DMS 273 (cell line): ENCODE data around the gene STMN3.
"Not testable (repeated sequence)": the region's sequence is repeated elsewhere in the genome, so short reads cannot be mapped to it uniquely, and the experiment has no call there.

ENCODE experiments used
- DNase-seq: peaks from one replicate; lab custom pipeline; 2025; ENCODE audit not compliant: unreplicated experiment; lab: John Stamatoyannopoulos, UW

STMN3 gene

GRCh38 chr20:63657937-63658748 lies 4.9 kb upstream of the STMN3 start, which contains the start of gene RTEL1:
Gene RTEL1 (plus strand): TSS chr20:63658312. CDS start chr20:63659403, 1,091 bp downstream.
- DNase-seq: peak; percentile 96

- DNase-seq: peak; percentile 74
Observed at GRCh38 chr20:63657260-63657936, 4.2 kb upstream of the STMN3 start.

DNA sequence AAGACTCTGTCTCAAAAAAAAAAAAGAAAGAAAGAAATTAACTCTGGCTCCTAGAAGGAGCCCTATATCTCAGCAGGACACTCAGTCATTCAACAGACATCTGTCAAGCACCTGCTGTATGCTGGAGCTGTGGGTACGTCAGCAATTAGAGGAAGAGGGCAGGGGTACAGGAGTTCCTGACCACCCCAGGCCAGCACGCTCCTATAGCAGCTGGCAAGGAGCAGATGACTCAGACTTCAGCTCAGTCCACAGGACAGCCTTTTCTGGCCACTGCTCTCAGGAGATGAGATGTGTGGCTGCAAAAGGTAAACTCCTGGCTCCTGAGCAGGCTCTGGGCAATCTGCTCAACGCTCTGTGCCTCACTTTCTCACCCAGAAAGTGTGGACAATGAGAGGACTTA lies 3.2 kb upstream of the STMN3 start:
- no peak for DNase-seq

GRCh38 chr20:63655249-63655648 lies 2.0 kb upstream of the STMN3 start:
- DNase-seq: no peak

- no peak for DNase-seq
Observed at GRCh38 chr20:63653974-63654668, 897 bp upstream of the STMN3 start.

DNA sequence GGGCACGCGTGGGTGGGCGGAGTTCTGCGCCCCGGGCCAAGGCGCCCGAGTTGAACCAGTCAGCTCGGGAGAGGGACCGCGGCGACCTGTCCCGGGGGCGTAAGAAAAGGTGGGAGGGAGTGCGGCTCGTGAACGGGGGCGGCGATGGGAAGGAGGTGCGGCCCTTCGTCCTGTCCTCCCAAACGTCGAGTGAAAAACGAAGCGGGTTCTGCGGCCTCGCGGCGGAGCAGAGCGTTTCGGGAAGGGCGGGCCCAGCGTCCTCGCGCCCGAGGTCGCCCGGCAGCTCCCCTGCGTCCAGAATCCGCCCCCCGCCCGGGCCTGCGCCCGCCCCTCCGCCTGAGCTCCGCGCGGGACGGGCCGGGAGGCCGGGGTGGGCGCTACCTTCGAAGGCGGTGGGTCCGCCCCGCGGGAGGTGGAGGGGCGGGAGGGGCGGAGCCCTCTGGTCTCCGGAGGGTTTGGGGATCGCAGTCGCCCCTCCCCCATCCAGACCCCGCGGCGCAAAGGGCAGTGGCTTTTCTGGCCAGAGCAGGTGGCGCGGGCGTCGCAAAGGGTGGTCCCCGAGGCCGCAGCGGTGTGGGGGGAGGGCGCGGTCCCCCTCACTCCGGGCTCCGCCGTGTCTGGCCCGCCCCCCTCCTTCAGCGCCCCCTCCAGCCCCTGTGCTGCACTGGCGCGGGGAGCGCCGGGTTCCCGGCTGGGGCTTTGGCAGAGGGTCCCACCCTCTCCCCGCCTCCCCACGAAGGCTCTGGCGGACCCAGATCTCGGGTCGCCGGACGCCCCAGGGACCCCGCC lies 838 bp downstream of the STMN3 start:
- DNase-seq: peak; percentile 70

- no peak for DNase-seq
Observed at GRCh38 chr20:63651942-63652191, 1.4 kb downstream of the STMN3 start.

DNA sequence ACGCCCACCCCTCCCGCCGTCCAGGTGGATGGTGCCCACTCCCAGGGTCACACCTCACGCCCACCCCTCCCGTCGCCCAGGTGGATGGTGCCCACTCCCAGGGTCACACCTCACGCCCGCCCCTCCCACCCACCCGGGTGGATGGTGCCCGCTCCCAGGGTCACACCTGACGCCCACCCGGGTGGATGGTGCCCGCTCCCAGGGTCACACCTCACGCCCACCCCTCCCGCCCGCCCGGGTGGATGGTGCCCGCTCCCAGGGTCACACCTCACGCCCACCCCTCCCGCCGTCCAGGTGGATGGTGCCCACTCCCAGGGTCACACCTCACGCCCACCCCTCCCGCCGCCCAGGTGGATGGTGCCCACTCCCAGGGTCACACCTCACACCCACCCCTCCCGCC lies 2.7 kb downstream of the STMN3 start:
- not testable (repeated sequence) for DNase-seq

GRCh38 chr20:63648895-63649589 lies 4.2 kb downstream of the STMN3 start:
- no peak for DNase-seq

DNA sequence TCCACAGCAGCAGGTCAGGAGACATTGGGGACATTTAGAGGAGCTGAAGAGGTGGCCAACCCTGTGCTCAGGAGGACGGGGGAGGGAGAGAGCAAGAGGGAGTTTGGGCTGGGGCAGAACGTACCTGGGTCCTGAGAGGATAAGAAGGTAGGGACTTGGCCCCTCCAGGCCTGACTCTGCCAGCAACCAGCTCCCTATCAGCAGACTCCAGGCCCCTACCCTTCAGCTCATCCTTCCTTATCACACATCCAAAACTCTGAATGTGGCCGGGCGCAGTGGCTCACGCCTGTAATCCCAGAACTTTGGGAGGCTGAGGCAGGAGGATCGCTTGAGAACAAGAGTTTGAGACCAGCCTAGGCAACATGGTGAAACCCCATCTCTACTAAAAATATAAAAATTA lies 5.0 kb downstream of the STMN3 start:
- DNase-seq: no peak

- no peak for DNase-seq
Observed at GRCh38 chr20:63645218-63645617, 8.0 kb downstream of the STMN3 start.

DNA sequence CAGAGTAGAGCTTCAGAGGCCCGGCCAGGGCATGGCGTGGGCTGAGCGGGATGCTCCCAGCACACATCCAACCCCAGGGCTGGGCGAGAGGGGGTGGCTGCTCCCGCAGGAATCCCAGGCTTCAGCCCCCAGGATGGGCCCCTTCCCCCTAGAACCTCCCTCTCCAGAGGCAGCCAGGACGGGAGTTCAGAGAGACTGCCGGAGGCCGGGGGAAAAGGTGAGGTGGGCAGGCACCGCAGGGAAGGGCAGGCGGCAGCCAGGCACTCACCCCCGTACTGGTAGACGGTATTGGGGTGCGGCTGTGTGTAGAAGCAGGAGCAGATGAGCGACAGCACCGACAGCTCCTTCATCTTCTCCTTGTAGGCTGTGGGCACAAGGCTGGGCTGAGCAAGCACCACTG lies 9.3 kb downstream of the STMN3 start:
- DNase-seq: no peak

GRCh38 chr20:63643499-63643898 lies 9.7 kb downstream of the STMN3 start:
- DNase-seq: no peak

GRCh38 chr20:63642527-63643247 lies 10.5 kb downstream of the STMN3 start:
- DNase-seq: peak; percentile 55

DNA sequence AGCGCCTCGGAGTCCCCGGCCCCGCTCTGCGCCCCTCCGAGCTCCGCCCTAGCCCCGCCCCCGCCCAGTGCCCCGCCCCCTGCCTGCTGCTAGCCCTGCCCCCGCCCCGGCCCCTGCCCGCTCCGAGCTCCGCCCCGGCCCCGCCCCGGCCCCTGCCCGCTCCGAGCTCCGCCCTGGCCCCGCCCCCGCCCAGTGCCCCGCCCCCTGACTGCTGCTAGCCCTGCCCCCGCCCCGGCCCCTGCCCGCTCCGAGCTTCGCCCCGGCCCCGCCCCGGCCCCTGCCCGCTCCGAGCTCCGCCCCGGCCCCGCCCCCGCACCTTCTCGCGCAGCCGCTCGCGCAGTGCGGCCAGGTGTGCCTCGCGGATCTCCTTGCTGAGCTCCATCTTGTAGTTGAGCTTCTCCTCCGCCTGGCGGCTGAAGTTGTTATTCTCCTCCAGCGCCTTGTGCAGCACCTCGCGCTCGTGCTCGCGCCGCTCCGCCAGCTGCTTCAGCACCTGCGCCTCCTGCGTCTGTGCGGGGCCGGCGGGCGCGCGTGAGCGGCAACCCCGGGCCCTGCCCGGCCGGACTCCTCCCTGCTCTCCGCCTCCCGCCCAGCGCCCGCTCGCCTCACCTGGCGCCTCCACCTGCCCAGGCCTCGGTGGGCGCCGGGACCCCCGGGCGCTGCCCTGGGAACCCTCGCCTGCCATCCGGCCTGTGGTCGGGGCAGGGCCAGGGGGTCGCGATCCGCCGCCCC lies 11.3 kb downstream of the STMN3 start:
- peak; percentile 92 for DNase-seq

DNA sequence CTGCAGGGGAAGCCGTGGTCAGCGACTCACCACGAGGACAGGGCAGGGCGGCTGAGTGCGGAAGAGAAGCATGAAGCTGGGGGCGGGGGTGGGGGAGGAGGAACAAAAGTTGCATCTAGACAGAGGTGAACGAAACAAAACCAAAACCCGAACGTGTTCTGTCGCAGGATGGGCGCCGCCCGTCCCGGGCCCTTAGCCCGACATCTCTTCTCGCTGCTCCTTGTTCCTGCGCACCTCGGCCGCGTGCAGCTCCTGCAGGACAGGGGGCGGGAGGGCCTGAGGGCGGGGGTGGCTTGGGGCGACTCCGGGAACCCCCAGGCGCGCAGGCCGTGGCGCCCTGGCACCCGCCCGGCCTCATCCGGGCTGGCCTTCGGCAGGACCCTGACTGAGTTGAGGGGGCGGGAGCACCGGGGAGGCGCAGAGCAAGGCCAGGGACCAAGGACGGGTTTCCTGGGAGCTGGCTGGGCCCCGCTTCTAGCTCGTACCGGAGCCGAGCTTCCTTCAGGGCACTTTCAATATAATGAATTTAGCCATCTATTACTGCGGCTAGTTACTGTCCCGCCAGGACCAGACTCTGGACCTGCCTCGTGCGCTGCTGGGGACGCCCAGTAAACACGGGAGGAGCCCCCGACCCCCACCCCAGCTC lies 12.0 kb downstream of the STMN3 start:
- DNase-seq: no peak

DNA sequence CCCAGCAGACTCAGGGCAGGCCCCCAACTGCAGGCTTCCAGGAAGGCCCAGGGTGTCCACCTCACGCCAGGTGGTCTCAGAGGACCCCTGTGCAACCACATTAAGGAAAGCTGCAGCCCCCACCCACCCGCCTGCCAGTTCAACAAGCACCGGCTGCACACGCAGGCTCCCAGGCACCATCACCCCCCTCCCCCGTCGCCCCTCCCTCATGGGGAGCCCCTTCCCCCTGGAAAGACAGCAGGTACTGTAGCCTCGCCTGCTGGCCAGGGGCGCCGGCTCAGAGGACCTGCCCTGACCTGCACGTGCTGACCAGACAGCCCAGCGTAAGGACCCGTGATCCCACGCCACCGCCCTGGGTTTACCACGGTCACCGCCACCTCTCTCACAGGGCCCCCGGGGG lies 12.5 kb downstream of the STMN3 start:
- not testable (repeated sequence) for DNase-seq

DNA sequence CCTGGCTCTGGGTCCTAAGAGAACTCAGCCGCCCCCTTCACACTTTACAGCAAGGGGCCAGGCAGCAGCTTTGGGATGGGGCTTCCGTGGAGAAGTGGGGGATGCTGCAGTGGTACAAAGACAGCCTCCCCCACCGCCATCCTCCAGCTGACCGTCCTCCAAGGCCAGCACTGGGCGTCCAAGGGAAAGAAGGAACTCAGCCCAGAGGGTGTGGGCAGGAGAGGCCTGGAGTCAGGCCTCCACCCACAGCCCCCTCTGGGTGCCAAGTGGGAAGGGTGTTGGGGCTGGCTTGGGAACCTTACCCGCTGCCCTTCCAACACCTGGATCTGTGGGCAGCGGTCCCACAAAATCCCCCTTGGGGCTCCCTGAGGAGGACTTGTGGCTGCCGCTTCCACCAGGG lies 13.1 kb downstream of the STMN3 start:
- DNase-seq: no peak
